Activated CD8-positive, alpha-beta memory T cell treated with anti-CD3 and anti-CD28 coated beads for 36 hours (primary cell): ENCODE results near the gene USP36. TPM values are rescaled to one million over a fixed set of nuclear protein-coding genes. Genes with fewer than 3 reads are reported as not detected.

Experiments used
- CTCF ChIA-PET: fragments of 350-600 bp; sonication (Branson Sonifier 250); formaldehyde crosslinking; loops from one replicate; lab custom pipeline; 2021; ENCODE audit warnings: antibody characterized with exemption; lab: Charles Lee
- POLR2A ChIA-PET: fragments of 350-600 bp; sonication (Branson Sonifier 250); formaldehyde crosslinking; loops from one replicate; lab custom pipeline; 2021; ENCODE audit warnings: antibody characterized with exemption; lab: Charles Lee
- total RNA-seq, 2 experiments: library from RNA; stranded (reverse); gene quantifications; one replicate each; pipeline ENCODE4 v1.2.3, GENCODE V29; 2021

Gene USP36
- total RNA-seq, 2 experiments from 2014 or later = 112 to 120 TPM

- POLR2A ChIA-PET = interaction anchor here (0.5 kb wide), 1 partner anchor 100 kb away, joined by 4 read pairs; no protein-coding TSS in a partner anchor
- CTCF ChIA-PET = no interaction called here
Observed at GRCh38 chr17:78847052-78847451, 6.4 kb upstream of the USP36 start.

- ChIA-PET POLR2A (no interaction called here), CTCF (interaction anchor here (1.2 to 1.9 kb wide), 4 partner anchors 8 to 22 kb away, joined by 4 to 7 read pairs (median 4); no protein-coding TSS in a partner anchor)
Observed at GRCh38 chr17:78844301-78845005, 3.8 kb upstream of the USP36 start.

- POLR2A ChIA-PET = no interaction called here
- CTCF ChIA-PET = interaction anchor here (1.2 to 1.9 kb wide), 3 partner anchors 9 to 20 kb away, joined by 4 to 7 read pairs (median 4); no protein-coding TSS in a partner anchor
Observed at GRCh38 chr17:78842881-78843565, 2.4 kb upstream of the USP36 start.

GRCh38 chr17:78840530-78840779 lies 159 bp downstream of the USP36 start:
- ChIA-PET POLR2A (interaction anchor here (0.5 to 1.5 kb wide), 3 partner anchors 9 to 92 kb away, joined by 3 to 4 read pairs (median 3); no protein-coding TSS in a partner anchor), CTCF (no interaction called here)

GRCh38 chr17:78839762-78840529 lies 668 bp downstream of the USP36 start:
- ChIA-PET CTCF (no interaction called here), POLR2A (interaction anchor here (0.5 to 1.5 kb wide), 4 partner anchors 9 to 527 kb away, joined by 3 to 4 read pairs (median 3); no protein-coding TSS in a partner anchor)

- CTCF ChIA-PET = no interaction called here
- POLR2A ChIA-PET = no interaction called here
Observed at GRCh38 chr17:78839235-78839761, 1.3 kb downstream of the USP36 start.

- CTCF ChIA-PET = interaction anchor here (1.0 kb wide), 1 partner anchor 16 kb away, joined by 4 read pairs; no protein-coding TSS in a partner anchor
Observed at GRCh38 chr17:78838574-78839005, 2.0 kb downstream of the USP36 start.

GRCh38 chr17:78836420-78837021 lies 4.1 kb downstream of the USP36 start:
- ChIA-PET CTCF (no interaction called here), POLR2A (no interaction called here)

More at GRCh38 chr17:78838574-78839005, 2.0 kb downstream of the USP36 start:
- POLR2A ChIA-PET = interaction anchor here (0.6 kb wide), 1 partner anchor 14 kb away, joined by 3 read pairs; no protein-coding TSS in a partner anchor

- ChIA-PET POLR2A (no interaction called here), CTCF (no interaction called here)
Observed at GRCh38 chr17:78834571-78834970, 6.0 kb downstream of the USP36 start.

GRCh38 chr17:78832541-78832810 lies 8.1 kb downstream of the USP36 start:
- CTCF ChIA-PET = no interaction called here
- POLR2A ChIA-PET = no interaction called here

- CTCF ChIA-PET = interaction anchor here (0.6 to 0.7 kb wide), 2 partner anchors 281 to 1676 kb away, joined by 3 to 4 read pairs; no protein-coding TSS in a partner anchor
- POLR2A ChIA-PET = interaction anchor here (0.6 to 1.2 kb wide), 7 partner anchors 8 to 1470 kb away, joined by 3 to 10 read pairs (median 4); partner anchors contain the start of gene USP36
Observed at GRCh38 chr17:78831688-78832540, 8.7 kb downstream of the USP36 start.

- CTCF ChIA-PET = no interaction called here
- POLR2A ChIA-PET = no interaction called here
Observed at GRCh38 chr17:78829477-78829876, 11.1 kb downstream of the USP36 start.

GRCh38 chr17:78828470-78829185 lies 12.0 kb downstream of the USP36 start:
- CTCF ChIA-PET = interaction anchor here (0.9 kb wide), 1 partner anchor 11 kb away, joined by 3 read pairs; no protein-coding TSS in a partner anchor
- POLR2A ChIA-PET = no interaction called here

- CTCF ChIA-PET = interaction anchor here (1.3 kb wide), 1 partner anchor 17 kb away, joined by 4 read pairs; no protein-coding TSS in a partner anchor
- POLR2A ChIA-PET = no interaction called here
Observed at GRCh38 chr17:78826836-78827509, 13.6 kb downstream of the USP36 start.

- POLR2A ChIA-PET = no interaction called here
- CTCF ChIA-PET = interaction anchor here (1.3 kb wide), 1 partner anchor 17 kb away, joined by 4 read pairs; no protein-coding TSS in a partner anchor
Observed at GRCh38 chr17:78826421-78826820, 14.2 kb downstream of the USP36 start.

- CTCF ChIA-PET = no interaction called here
- POLR2A ChIA-PET = no interaction called here
Observed at GRCh38 chr17:78825696-78826095, 14.9 kb downstream of the USP36 start.

GRCh38 chr17:78824240-78824639 lies 16.4 kb downstream of the USP36 start:
- POLR2A ChIA-PET = no interaction called here
- CTCF ChIA-PET = no interaction called here
